ENCODE data around the gene LSS. TPM values are rescaled to one million over a fixed set of nuclear protein-coding genes. Genes with fewer than 3 reads are reported as not detected.

The LSS gene
- total and polyA plus RNA-seq, 2 of the 8 experiments (the other 6 are each of a cell fraction or from before 2014, with no cell fraction given), result 96.1 to 123 TPM

- TF ChIP-seq, protein P1, sequence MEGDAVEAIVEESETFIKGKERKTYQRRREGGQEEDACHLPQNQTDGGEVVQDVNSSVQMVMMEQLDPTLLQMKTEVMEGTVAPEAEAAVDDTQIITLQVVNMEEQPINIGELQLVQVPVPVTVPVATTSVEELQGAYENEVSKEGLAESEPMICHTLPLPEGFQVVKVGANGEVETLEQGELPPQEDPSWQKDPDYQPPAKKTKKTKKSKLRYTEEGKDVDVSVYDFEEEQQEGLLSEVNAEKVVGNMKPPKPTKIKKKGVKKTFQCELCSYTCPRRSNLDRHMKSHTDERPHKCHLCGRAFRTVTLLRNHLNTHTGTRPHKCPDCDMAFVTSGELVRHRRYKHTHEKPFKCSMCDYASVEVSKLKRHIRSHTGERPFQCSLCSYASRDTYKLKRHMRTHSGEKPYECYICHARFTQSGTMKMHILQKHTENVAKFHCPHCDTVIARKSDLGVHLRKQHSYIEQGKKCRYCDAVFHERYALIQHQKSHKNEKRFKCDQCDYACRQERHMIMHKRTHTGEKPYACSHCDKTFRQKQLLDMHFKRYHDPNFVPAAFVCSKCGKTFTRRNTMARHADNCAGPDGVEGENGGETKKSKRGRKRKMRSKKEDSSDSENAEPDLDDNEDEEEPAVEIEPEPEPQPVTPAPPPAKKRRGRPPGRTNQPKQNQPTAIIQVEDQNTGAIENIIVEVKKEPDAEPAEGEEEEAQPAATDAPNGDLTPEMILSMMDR (IDR thresholded peaks at IDR 0.05; ENCODE audit: control extremely low read depth in 1 of 3, insufficient read depth in 1 of 3, low read depth in 1 of 3, low read length in 3 of 3), result no peak
- TF ChIP-seq RAD21 (IDR thresholded peaks at IDR 0.05 in 1 of 2, conservative IDR thresholded peaks at IDR 0.05 in 1 of 2; ENCODE audit: low read depth in 2 of 2, low read length in 2 of 2) (no peak), POU5F1 (IDR thresholded peaks at IDR 0.05; ENCODE audit: low read depth, low read length) (no peak), MAFK (IDR thresholded peaks at IDR 0.05; ENCODE audit: low read depth, low read length) (no peak), HDAC2 (IDR thresholded peaks at IDR 0.05; ENCODE audit: borderline replicate concordance in 1 of 2, low read depth in 2 of 2, low read length in 2 of 2) (no peak), JUND (IDR thresholded peaks at IDR 0.05; ENCODE audit: low read length) (peak; percentile 83; the same call in 1 of the 2 replicates), SP2 (IDR thresholded peaks at IDR 0.05; ENCODE audit: low read length) (peak; percentile 92; the same call in 1 of the 2 replicates), CREB1 (IDR thresholded peaks at IDR 0.05) (peak; percentile 58), POLR2A (IDR thresholded peaks at IDR 0.05; ENCODE audit: control extremely low read depth in 1 of 2, low read depth in 2 of 2, low read length in 2 of 2) (0 out of 3 replicates have a peak, but pooled peaks of 1 of the 2 experiments have one; percentile 48), CHD2 (IDR thresholded peaks at IDR 0.05; ENCODE audit: low read length) (peak; percentile 92), PHF8 (conservative IDR thresholded peaks at IDR 0.05; ENCODE audit: low read depth, low read length) (peak; percentile 62), POLR2AphosphoS5 (IDR thresholded peaks at IDR 0.05; ENCODE audit: low read depth, low read length) (peak; percentile 53), E2F6 (IDR thresholded peaks at IDR 0.05) (no peak), BCL11A (IDR thresholded peaks at IDR 0.05; ENCODE audit: low read depth in 2 of 2, low read length in 2 of 2) (no peak)
These were observed 43.7 kb downstream of the LSS start (continued) for GRCh38 chr21:46184625-46185555.

Measured in H1 (cell line).